Stomach (tissue), 9 donors: Measurements from ENCODE around the gene RAB31. TPM values are rescaled to one million over a fixed set of nuclear protein-coding genes. Genes with fewer than 3 reads are reported as not detected.

ENCODE experiments used
- DNase-seq, 2 donors: peaks; one replicate each; pipeline versions ENCODE4 v3.0.0 to v3.0.0-alpha.2; 2013 to 2019
- H3K27ac ChIP-seq, 5 donors: fragments of 200-600 bp in 4 of 5; sonication (generic) in 4 of 5; one replicate each; pipeline ENCODE4 v1.5.1; 2013 to 2019; ENCODE audit warnings: mild to moderate bottlenecking in 1 of 5, moderate library complexity in 1 of 5
- H3K27me3 ChIP-seq, 3 donors: fragments of 200-600 bp; sonication (generic); one replicate each; pipeline ENCODE4 v1.5.1; 2017 to 2019; ENCODE audit warnings: mixed run types in 1 of 3
- H3K36me3 ChIP-seq, 4 donors: fragments of 200-600 bp; sonication (generic); 1 replicate in 3 of 4; 2 replicates in 1 of 4; pipeline ENCODE4 v1.5.1; 2016 to 2019
- H3K4me1 ChIP-seq, 4 donors: fragments of 200-600 bp; sonication (generic); one replicate each; pipeline ENCODE4 v1.5.1; 2016 to 2019
- H3K4me3 ChIP-seq, 4 donors: fragments of 200-600 bp; sonication (generic) in 3 of 4; one replicate each; pipeline ENCODE4 v1.5.1; 2016 to 2019; ENCODE audit warnings: mild to moderate bottlenecking in 1 of 4
- H3K9me3 ChIP-seq, 4 donors: fragments of 200-600 bp; sonication (generic); one replicate each; pipeline ENCODE4 v1.5.1; 2016 to 2019
- CTCF ChIP-seq, 7 experiments: fragments of 450-650 bp in 4 of 7; fragments of 200-600 bp in 3 of 7; sonication (generic) in 3 of 7; IDR thresholded peaks; one replicate each; pipeline ENCODE4 v1.5.1; 2016 to 2019; ENCODE audit warnings: antibody characterized with exemption in 7 of 7, control low read depth in 2 of 7, mild to moderate bottlenecking in 1 of 7
- EP300 ChIP-seq: sonication (generic); formaldehyde crosslinking; IDR thresholded peaks from one replicate; pipeline ENCODE4 v1.6.1; 2017; ENCODE audit warnings: antibody characterized with exemption
- POLR2A ChIP-seq, 4 donors: fragments of 450-650 bp; IDR thresholded peaks; one replicate each; pipeline ENCODE4 v1.6.1; 2016; ENCODE audit warnings: antibody characterized with exemption in 4 of 4, control low read depth in 2 of 4, mild to moderate bottlenecking in 1 of 4, moderate library complexity in 1 of 4
- POLR2AphosphoS5 ChIP-seq, 3 donors: sonication (generic); formaldehyde crosslinking; IDR thresholded peaks; one replicate each; pipeline ENCODE4 v1.6.1; 2016; ENCODE audit warnings: antibody characterized with exemption in 3 of 3
- WGBS, 5 donors: extraction: QIAGEN DNeasy Blood & Tissue Kit in 3 of 5; methylation state at CpG; one replicate each; pipeline versions ENCODE4 v1.1.5 to v1.1.7; 2013 to 2018; 5-methylcytosine and 5-hydroxymethylcytosine counted together
- intact Hi-C: fragments of 100-400 bp; cut with DNase I; formaldehyde crosslinking; loops from one replicate; pipeline ENCODE4 v1.15.1; 2023; ENCODE audit warnings: low total_unique reads
- polyA plus RNA-seq, 3 donors: library from polyadenylated mRNA; stranded (reverse); fragments of 200-250 nt; gene quantifications; one replicate each; pipeline ENCODE4 v1.2.3, GENCODE V29; 2013
- total RNA-seq, 5 donors: library from RNA; depleted of rRNA; stranded (reverse); fragments of >200 nt; gene quantifications; one replicate each; pipeline versions ENCODE4 v1.1.0 to v1.2.3, GENCODE V29; 2014 to 2016
- donor health status: healthy with polysubstance abuse.
- donor health status: Bipolar disorder and iron deficiency.
- donor health status: healthy.

The RAB31 gene
- total and polyA plus RNA-seq, 8 donors = 10.1 to 65.5 (median 36.8) TPM

DNA sequence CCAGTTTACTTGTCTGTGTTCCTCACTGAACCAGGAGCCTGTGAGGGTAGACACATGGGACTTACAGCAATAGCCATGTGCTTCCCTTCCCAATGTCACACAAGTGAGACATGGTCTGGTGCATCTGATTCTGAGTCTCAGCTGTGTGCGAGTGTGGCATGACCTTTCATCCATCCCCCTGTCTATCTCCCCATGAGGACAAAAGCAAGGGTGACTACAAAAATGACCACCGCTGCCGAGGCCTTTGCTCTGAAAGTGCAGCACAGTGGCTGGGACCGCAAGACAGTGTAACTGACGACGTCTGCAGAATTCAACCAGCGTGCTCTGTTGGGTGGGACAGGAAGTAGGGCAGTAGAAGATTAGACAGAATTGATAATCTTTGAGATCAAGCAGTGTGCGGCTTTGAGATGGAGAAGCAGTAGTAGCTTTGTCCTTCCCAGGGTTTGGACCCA, 50.5 kb downstream of the RAB31 start:
- Histone ChIP-seq H3K4me3 (no peak overlapping the region), H3K27me3 (no peaks in the 10 kb centered on the region), H3K27ac (peak overlapping the region in 3 of 5 donors; percentile 56 to 76 (median 58)), H3K36me3 (no peaks in the 10 kb centered on the region), H3K4me1 (peaks cover 0 to 44% (median 19%) of the 10 kb centered on the region in 4 donors), H3K9me3 (peaks cover 0 to 4% (median 0%) of the 10 kb centered on the region in 4 donors)
- no peak for TF ChIP-seq POLR2A (IDR thresholded peaks at IDR 0.05)
- no peak for TF ChIP-seq POLR2AphosphoS5 (IDR thresholded peaks at IDR 0.05)
- TF ChIP-seq EP300 = no peak
- no peak for TF ChIP-seq CTCF (IDR thresholded peaks at IDR 0.05)
- DNase-seq = no peak
- intact Hi-C loops = no loop called here
- 65 to 80% (median 76%) methylated on average over 7 to 8 of the region's 8 CpGs for WGBS, 5 donors

- DNase-seq = no peak
- H3K4me1 ChIP-seq = peaks cover 0 to 43% (median 19%) of the 10 kb centered on the region in 4 donors
- H3K36me3 ChIP-seq = no peaks in the 10 kb centered on the region
- H3K27ac ChIP-seq = no peak overlapping the region
- no peak overlapping the region for H3K4me3 ChIP-seq
- H3K27me3 ChIP-seq = no peaks in the 10 kb centered on the region
- peaks cover 0 to 4% (median 0%) of the 10 kb centered on the region in 4 donors for H3K9me3 ChIP-seq
- WGBS, 5 donors = 75 to 85% (median 78%) methylated on average over 6 of the region's 6 CpGs
- intact Hi-C loops = no loop called here
- TF ChIP-seq POLR2A (IDR thresholded peaks at IDR 0.05) (no peak), POLR2AphosphoS5 (IDR thresholded peaks at IDR 0.05) (no peak), CTCF (IDR thresholded peaks at IDR 0.05) (no peak), EP300 (no peak)
Measured at GRCh38 chr18:9760641-9761040, 52.5 kb downstream of the RAB31 start.

GRCh38 chr18:9762526-9762925, 54.4 kb downstream of the RAB31 start:
- H3K27ac ChIP-seq = peak overlapping the region in 3 of 5 donors; percentile 4 to 41 (median 38)
- peaks cover 0 to 32% (median 7%) of the 10 kb centered on the region in 4 donors for H3K4me1 ChIP-seq
- intact Hi-C loops = no loop called here
- no peaks in the 10 kb centered on the region for H3K36me3 ChIP-seq
- H3K27me3 ChIP-seq = no peaks in the 10 kb centered on the region
- TF ChIP-seq POLR2AphosphoS5 (IDR thresholded peaks at IDR 0.05) = no peak
- TF ChIP-seq EP300 = no peak
- TF ChIP-seq POLR2A (IDR thresholded peaks at IDR 0.05) = no peak
- TF ChIP-seq CTCF (IDR thresholded peaks at IDR 0.05) = no peak
- no peak overlapping the region for H3K4me3 ChIP-seq
- DNase-seq = no peak
- H3K9me3 ChIP-seq = peaks cover 0 to 4% (median 0%) of the 10 kb centered on the region in 4 donors
- 78 to 86% (median 81%) methylated on average over 5 of the region's 5 CpGs for WGBS, 5 donors

DNA sequence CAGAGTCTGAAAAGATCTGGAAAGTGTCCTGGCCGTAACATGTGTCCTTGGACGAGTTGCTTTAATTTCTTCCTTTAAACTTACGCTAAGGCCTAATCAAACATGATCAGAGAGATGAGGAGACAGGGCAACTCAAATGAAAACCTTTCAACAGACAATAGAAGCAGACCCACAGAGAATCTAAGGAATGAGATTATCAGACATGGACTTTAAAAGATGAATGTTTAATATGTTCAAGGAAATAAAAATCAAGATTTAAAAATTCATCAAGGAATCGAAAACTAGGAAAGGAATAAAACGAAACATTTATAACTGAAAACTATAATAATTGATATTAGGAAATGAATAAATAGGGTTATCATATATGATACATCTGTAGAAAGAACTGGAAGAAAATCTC, 55.1 kb downstream of the RAB31 start:
- peak overlapping the region in 2 of 5 donors; percentile 4 to 38 for H3K27ac ChIP-seq
- TF ChIP-seq POLR2A (IDR thresholded peaks at IDR 0.05) = no peak
- TF ChIP-seq CTCF (IDR thresholded peaks at IDR 0.05) = no peak
- TF ChIP-seq POLR2AphosphoS5 (IDR thresholded peaks at IDR 0.05) = no peak
- no peaks in the 10 kb centered on the region for H3K36me3 ChIP-seq
- intact Hi-C loops = no loop called here
- H3K4me3 ChIP-seq = no peak overlapping the region
- DNase-seq = no peak
- H3K27me3 ChIP-seq = no peaks in the 10 kb centered on the region
- peaks cover 0 to 26% (median 5%) of the 10 kb centered on the region in 4 donors for H3K4me1 ChIP-seq
- peaks cover 0 to 4% (median 0%) of the 10 kb centered on the region in 4 donors for H3K9me3 ChIP-seq
- 91 to 98% (median 96%) methylated on average over 5 of the region's 5 CpGs for WGBS, 5 donors
